HG02759 (cell line): ENCODE data around the gene INCENP.
A peak's percentile ranks its signal among the peaks of the same experiment; 100 is the strongest.
"Not testable (repeated sequence)": the region's sequence is repeated elsewhere in the genome, so short reads cannot be mapped to it uniquely, and the experiment has no call there.

Experiments
- ATAC-seq: cut with Tn5 transposase; IDR thresholded peaks from one replicate; pipeline ENCODE4 v1.9.1; 2021; ENCODE audit warnings: mild to moderate bottlenecking, moderate library complexity; ENCODE audit not compliant: unreplicated experiment

INCENP gene

GRCh38 chr11:62123669-62124185, at the start of gene INCENP:
Gene INCENP, plus strand, starts transcription at chr11:62124011. Its CDS starts 4,151 bp downstream, at chr11:62128162.
- ATAC-seq: peak; percentile 95

GRCh38 chr11:62075438-62075837, 48.4 kb upstream of the INCENP start:
- ATAC-seq: no peak

- ATAC-seq: no peak
These were observed 46.7 kb upstream of the INCENP start for GRCh38 chr11:62077132-62077531.

GRCh38 chr11:62081378-62082291, 42.2 kb upstream of the INCENP start:
- no peak for ATAC-seq

GRCh38 chr11:62082292-62082657, 41.5 kb upstream of the INCENP start:
- no peak for ATAC-seq

- ATAC-seq: not testable (repeated sequence)
These were observed 39.0 kb upstream of the INCENP start for GRCh38 chr11:62084801-62085200.

GRCh38 chr11:62087694-62088093, 36.1 kb upstream of the INCENP start:
- no peak for ATAC-seq

GRCh38 chr11:62088331-62088933, 35.4 kb upstream of the INCENP start:
- no peak for ATAC-seq

- no peak for ATAC-seq
These were observed 20.7 kb upstream of the INCENP start for GRCh38 chr11:62103141-62103540.

GRCh38 chr11:62103986-62104385, 19.8 kb upstream of the INCENP start:
- no peak for ATAC-seq

- no peak for ATAC-seq
These were observed 18.8 kb upstream of the INCENP start for GRCh38 chr11:62104816-62105653.

GRCh38 chr11:62105667-62106191, 18.1 kb upstream of the INCENP start:
- ATAC-seq: no peak

GRCh38 chr11:62108017-62108750, 15.6 kb upstream of the INCENP start:
- ATAC-seq: no peak

GRCh38 chr11:62108971-62109404, 14.8 kb upstream of the INCENP start:
- ATAC-seq: no peak

GRCh38 chr11:62115085-62115694, 8.6 kb upstream of the INCENP start:
- ATAC-seq: no peak

GRCh38 chr11:62116451-62116850, 7.4 kb upstream of the INCENP start:
- no peak for ATAC-seq

GRCh38 chr11:62119569-62119968, 4.2 kb upstream of the INCENP start:
- ATAC-seq: no peak

GRCh38 chr11:62120001-62120400, 3.8 kb upstream of the INCENP start:
- ATAC-seq: no peak

GRCh38 chr11:62120431-62120830, 3.4 kb upstream of the INCENP start:
- ATAC-seq: no peak

- no peak for ATAC-seq
These were observed 1.7 kb upstream of the INCENP start for GRCh38 chr11:62122076-62122475.
